Liver (tissue), 9 donors: ENCODE measurements around the gene VEPH1. TPM values are rescaled to one million over a fixed set of nuclear protein-coding genes. Genes with fewer than 3 reads are reported as not detected.

Experiments
- DNase-seq: peaks from one replicate; pipeline ENCODE4 v3.0.0-alpha.2; 2017; ENCODE audit warnings: low spot score
- H3K27ac ChIP-seq, 2 donors: one replicate each; pipeline ENCODE4 v1.7.0; 2013; ENCODE audit warnings: inconsistent platforms in 2 of 2, low read length in 2 of 2, control low read depth in 1 of 2, low read depth in 1 of 2, mild to moderate bottlenecking in 1 of 2
- H3K27me3 ChIP-seq, 4 donors: one replicate each; pipeline versions ENCODE4 v1.6.1 to v1.7.0; 2013; ENCODE audit warnings: low read length in 3 of 4, inconsistent platforms in 1 of 4, mild to moderate bottlenecking in 1 of 4, moderate library complexity in 1 of 4; ENCODE audit not compliant: control insufficient read depth in 4 of 4, insufficient read depth in 4 of 4
- H3K36me3 ChIP-seq, 4 donors: one replicate each; pipeline versions ENCODE4 v1.6.1 to v1.7.0; 2013; ENCODE audit warnings: low read length in 3 of 4, mild to moderate bottlenecking in 3 of 4, low read depth in 1 of 4, moderate library complexity in 1 of 4; ENCODE audit not compliant: control insufficient read depth in 4 of 4, insufficient read depth in 3 of 4
- H3K4me1 ChIP-seq, 4 donors: one replicate each; pipeline versions ENCODE4 v1.6.1 to v1.7.0; 2013; ENCODE audit warnings: low read length in 3 of 4, mild to moderate bottlenecking in 3 of 4, moderate library complexity in 1 of 4; ENCODE audit not compliant: control insufficient read depth in 4 of 4, insufficient read depth in 4 of 4
- H3K4me3 ChIP-seq, 3 donors: one replicate each; pipeline versions ENCODE4 v1.6.1 to v1.7.0; 2013; ENCODE audit warnings: low read length in 3 of 3, control low read depth in 1 of 3, low read depth in 1 of 3, mild to moderate bottlenecking in 1 of 3
- H3K9ac ChIP-seq, 2 donors: one replicate each; pipeline ENCODE4 v1.7.0; 2013; ENCODE audit warnings: low read length in 2 of 2, mild to moderate bottlenecking in 2 of 2, moderate library complexity in 2 of 2, control low read depth in 1 of 2, low read depth in 1 of 2
- H3K9me3 ChIP-seq, 4 donors: one replicate each; pipeline versions ENCODE4 v1.6.1 to v1.7.0; 2013; ENCODE audit warnings: low read length in 3 of 4; ENCODE audit not compliant: control insufficient read depth in 4 of 4
- ATF3 ChIP-seq: IDR thresholded peaks from 2 replicates; pipeline ENCODE4 v1.6.1; 2016; ENCODE audit warnings: antibody characterized with exemption
- CTCF ChIP-seq: fragments of 150-350 bp; IDR thresholded peaks from 2 replicates; pipeline ENCODE4 v1.5.1; 2017; ENCODE audit warnings: improper control_type of control experiment, low read depth, low read length; ENCODE audit not compliant: missing input control
- EGR1 ChIP-seq, 2 donors: IDR thresholded peaks; 2 replicates each; pipeline ENCODE4 v1.6.1; 2016 to 2018; ENCODE audit warnings: antibody characterized with exemption in 2 of 2, low read depth in 2 of 2
- FOXA1 ChIP-seq: IDR thresholded peaks from 2 replicates; pipeline ENCODE4 v1.6.1; 2016; ENCODE audit warnings: antibody characterized with exemption
- FOXA2 ChIP-seq: IDR thresholded peaks from 2 replicates; pipeline ENCODE4 v1.6.1; 2016; ENCODE audit warnings: antibody characterized with exemption
- GABPA ChIP-seq, 2 donors: IDR thresholded peaks in 1 of 2; conservative IDR thresholded peaks in 1 of 2; 2 replicates each; pipeline ENCODE4 v1.6.1; 2016; ENCODE audit warnings: antibody characterized with exemption in 2 of 2, mild to moderate bottlenecking in 1 of 2, moderate library complexity in 1 of 2
- HNF4G ChIP-seq: IDR thresholded peaks from 2 replicates; pipeline ENCODE4 v1.6.1; 2016; ENCODE audit warnings: antibody characterized with exemption
- JUND ChIP-seq, 2 donors: IDR thresholded peaks; 2 replicates each; pipeline ENCODE4 v1.6.1; 2016; ENCODE audit warnings: antibody characterized with exemption in 2 of 2
- MAX ChIP-seq: IDR thresholded peaks from 2 replicates; pipeline ENCODE4 v1.6.1; 2016; ENCODE audit warnings: antibody characterized with exemption
- NR2F2 ChIP-seq: IDR thresholded peaks from 2 replicates; pipeline ENCODE4 v1.6.1; 2016; ENCODE audit warnings: antibody characterized with exemption
- RAD21 ChIP-seq, 2 donors: IDR thresholded peaks; 2 replicates each; pipeline ENCODE4 v1.6.1; 2016; ENCODE audit warnings: antibody characterized with exemption in 2 of 2, mild to moderate bottlenecking in 2 of 2
- REST ChIP-seq: IDR thresholded peaks from 2 replicates; pipeline ENCODE4 v1.6.1; 2016; ENCODE audit warnings: antibody characterized with exemption, mild to moderate bottlenecking
- RXRA ChIP-seq, 2 donors: IDR thresholded peaks; 2 replicates each; pipeline ENCODE4 v1.6.1; 2017 to 2018; ENCODE audit warnings: antibody characterized with exemption in 2 of 2, mild to moderate bottlenecking in 1 of 2
- SP1 ChIP-seq: IDR thresholded peaks from 2 replicates; pipeline ENCODE4 v1.6.1; 2018; ENCODE audit warnings: antibody characterized with exemption, mild to moderate bottlenecking
- YY1 ChIP-seq: IDR thresholded peaks from 2 replicates; pipeline ENCODE4 v1.6.1; 2016; ENCODE audit warnings: antibody characterized with exemption, mild to moderate bottlenecking
- ZBTB33 ChIP-seq: IDR thresholded peaks from 2 replicates; pipeline ENCODE4 v1.6.1; 2016; ENCODE audit warnings: antibody characterized with exemption
- WGBS: extraction: QIAGEN DNeasy Blood & Tissue Kit; methylation state at CpG from one replicate; pipeline ENCODE4 v1.1.7; 2013; 5-methylcytosine and 5-hydroxymethylcytosine counted together
- polyA plus RNA-seq, 2 donors: library from polyadenylated mRNA; stranded (reverse) in 1 of 2; unstranded in 1 of 2; fragments of 200-250 nt in 1 of 2; fragments of >200 nt in 1 of 2; fragmentation: Nextera tagmentation in 1 of 2; extraction: Ambion mirVana in 1 of 2; gene quantifications; one replicate each; pipeline versions ENCODE4 v1.2.1 to v1.2.3, GENCODE V29; 2013 to 2015
- total RNA-seq, 2 donors: library from RNA; depleted of rRNA; stranded (reverse); fragments of >200 nt; gene quantifications; one replicate each; pipeline ENCODE4 v1.2.3, GENCODE V29; 2014
- donor health status: healthy.
- donor health status: healthy.
- donor health status: healthy.
- donor health status: healthy.
- donor health status: healthy.

Gene VEPH1
- total and polyA plus RNA-seq, 4 donors: 0.60 to 3.3 (median 1.2) TPM

- 80% methylated on average over 3 of the region's 3 CpGs for WGBS
- Histone ChIP-seq H3K4me1 (no peaks in the 10 kb centered on the region), H3K9me3 (no peaks in the 10 kb centered on the region), H3K27me3 (no peaks in the 10 kb centered on the region), H3K27ac (no peak overlapping the region), H3K36me3 (no peaks in the 10 kb centered on the region), H3K4me3 (no peak overlapping the region), H3K9ac (no peak overlapping the region)
- no peak for DNase-seq
- TF ChIP-seq SP1 (no peak), GABPA (IDR thresholded peaks at IDR 0.05 in 1 of 2, conservative IDR thresholded peaks at IDR 0.05 in 1 of 2) (no peak), ATF3 (no peak), FOXA2 (no peak), CTCF (no peak), REST (no peak), JUND (IDR thresholded peaks at IDR 0.05) (no peak), NR2F2 (no peak), RXRA (IDR thresholded peaks at IDR 0.05) (no peak), HNF4G (no peak), FOXA1 (no peak), EGR1 (IDR thresholded peaks at IDR 0.05; ENCODE audit: low read depth in 2 of 2) (no peak), YY1 (no peak), ZBTB33 (no peak), RAD21 (IDR thresholded peaks at IDR 0.05) (no peak)
These were observed 32.5 kb upstream of the VEPH1 start for GRCh38 chr3:157535667-157536066.

- 79% methylated on average over 2 of the region's 2 CpGs for WGBS
- Histone ChIP-seq H3K9me3 (no peaks in the 10 kb centered on the region), H3K4me3 (no peak overlapping the region), H3K27me3 (no peaks in the 10 kb centered on the region), H3K4me1 (no peaks in the 10 kb centered on the region), H3K27ac (no peak overlapping the region), H3K36me3 (no peaks in the 10 kb centered on the region), H3K9ac (no peak overlapping the region)
- DNase-seq: no peak
- TF ChIP-seq CTCF (no peak), RAD21 (IDR thresholded peaks at IDR 0.05) (no peak), NR2F2 (no peak), YY1 (no peak), FOXA1 (no peak), EGR1 (IDR thresholded peaks at IDR 0.05; ENCODE audit: low read depth in 2 of 2) (no peak), MAX (no peak), REST (no peak), GABPA (IDR thresholded peaks at IDR 0.05 in 1 of 2, conservative IDR thresholded peaks at IDR 0.05 in 1 of 2) (no peak), SP1 (no peak)
These were observed 31.5 kb upstream of the VEPH1 start for GRCh38 chr3:157534725-157535161.
